HG03159 (cell line): Measurements from ENCODE around the gene TXLNB.
A peak's percentile ranks its signal among the peaks of the same experiment; 100 is the strongest.

Experiments
- ATAC-seq: cut with Tn5 transposase; IDR thresholded peaks from one replicate; pipeline ENCODE4 v1.9.1; 2021; ENCODE audit warnings: mild to moderate bottlenecking, moderate library complexity; ENCODE audit not compliant: unreplicated experiment

Gene TXLNB

DNA sequence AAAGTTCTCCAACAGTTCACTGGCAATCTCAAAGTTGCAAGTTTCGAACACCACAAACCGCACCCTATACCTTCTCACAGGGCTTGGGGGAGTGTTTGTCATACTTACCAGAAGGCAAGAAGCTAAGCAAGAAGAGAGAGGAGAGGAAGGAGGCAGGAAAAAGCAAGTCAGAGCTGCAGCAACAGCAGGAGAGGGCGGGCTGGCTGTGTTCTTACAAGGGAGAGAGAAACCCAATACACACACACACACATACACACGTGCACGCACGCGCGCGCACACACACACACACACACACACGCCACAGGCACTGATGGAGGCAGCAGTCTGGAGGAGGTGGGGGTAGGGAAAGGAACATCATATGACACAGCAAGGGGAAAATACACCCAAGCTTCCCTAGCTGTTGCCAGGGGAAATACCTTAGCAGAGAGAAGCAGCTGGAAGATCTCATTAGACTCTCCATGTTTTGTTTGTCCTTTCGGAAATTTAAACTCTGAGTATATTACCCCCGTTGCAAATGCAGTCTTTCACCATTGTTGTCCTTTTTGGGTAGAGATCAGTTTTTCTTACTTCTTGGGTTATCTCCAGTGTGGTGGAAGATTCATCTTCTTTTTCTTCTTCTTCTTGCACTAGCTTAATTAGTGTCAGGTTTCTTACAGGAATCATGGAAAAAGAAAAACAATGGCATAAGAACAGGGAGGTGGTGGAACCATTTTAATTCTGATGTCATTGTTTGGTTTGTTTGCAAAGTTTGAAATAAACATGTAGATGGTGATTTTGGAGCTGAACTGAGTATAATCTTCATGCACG lies at the start of gene TXLNB:
Gene TXLNB (minus strand): TSS at position 186 of the 807 bp plus-strand sequence. CDS start 3,099 bp downstream, outside the sequence.
- peak; percentile 67 for ATAC-seq

DNA sequence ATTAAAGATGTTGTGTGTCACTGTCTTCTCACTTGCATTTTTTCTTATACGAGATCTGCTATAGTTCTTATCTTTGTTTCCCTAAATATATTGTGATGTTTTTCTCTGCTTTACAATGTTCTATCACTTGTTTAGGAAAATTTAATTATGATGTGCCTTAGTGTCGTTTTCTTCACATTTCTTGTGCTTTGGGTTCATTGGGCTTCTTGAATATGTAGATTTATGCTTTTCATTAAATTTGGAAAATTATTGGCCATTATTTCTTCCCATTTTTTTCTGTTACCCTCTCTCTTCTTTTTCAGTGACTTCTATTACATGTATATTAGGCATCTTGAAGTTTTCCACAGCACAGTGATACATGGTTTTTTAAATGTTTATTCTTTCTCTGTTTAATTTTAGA lies 49.3 kb upstream of the TXLNB start:
- ATAC-seq, result no peak

DNA sequence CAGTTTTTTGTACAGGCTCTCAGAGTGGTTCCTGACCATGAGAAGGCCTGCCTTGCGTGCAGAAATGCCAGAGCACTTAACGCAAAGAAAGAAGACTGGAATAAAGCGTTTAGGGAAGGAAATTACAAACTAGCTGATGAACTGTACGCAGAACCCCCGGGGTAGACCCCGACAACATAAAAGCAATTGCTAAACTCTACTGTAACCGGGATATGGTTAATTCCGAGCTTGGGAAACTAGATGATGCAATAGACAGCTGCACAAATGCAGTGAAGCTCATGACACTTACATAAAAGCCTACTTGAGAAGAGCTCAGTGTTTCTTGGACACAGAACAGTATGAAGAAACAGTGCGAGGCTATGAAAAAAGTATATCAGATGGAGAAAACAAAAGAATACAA lies 47.0 kb upstream of the TXLNB start:
- ATAC-seq, result no peak

DNA sequence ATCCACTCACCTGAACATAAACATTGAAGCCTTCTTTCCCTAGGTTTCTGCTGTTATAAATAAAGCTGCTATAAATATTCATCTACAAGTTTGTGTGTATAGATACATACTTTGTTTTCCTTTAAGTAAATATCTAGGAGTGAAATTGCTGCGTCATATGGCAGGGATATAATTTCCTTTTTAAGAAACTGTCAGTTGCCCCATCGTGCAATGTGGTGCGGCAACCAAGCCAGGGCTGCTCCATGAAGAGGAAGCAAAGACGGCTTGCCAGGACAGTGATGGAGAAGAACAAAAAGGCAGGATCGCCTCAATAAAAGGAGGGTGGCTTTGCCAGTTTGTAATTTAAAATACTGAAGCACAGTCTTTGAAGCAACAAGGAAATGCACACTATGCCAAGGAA lies 46.0 kb upstream of the TXLNB start:
- ATAC-seq, result no peak

DNA sequence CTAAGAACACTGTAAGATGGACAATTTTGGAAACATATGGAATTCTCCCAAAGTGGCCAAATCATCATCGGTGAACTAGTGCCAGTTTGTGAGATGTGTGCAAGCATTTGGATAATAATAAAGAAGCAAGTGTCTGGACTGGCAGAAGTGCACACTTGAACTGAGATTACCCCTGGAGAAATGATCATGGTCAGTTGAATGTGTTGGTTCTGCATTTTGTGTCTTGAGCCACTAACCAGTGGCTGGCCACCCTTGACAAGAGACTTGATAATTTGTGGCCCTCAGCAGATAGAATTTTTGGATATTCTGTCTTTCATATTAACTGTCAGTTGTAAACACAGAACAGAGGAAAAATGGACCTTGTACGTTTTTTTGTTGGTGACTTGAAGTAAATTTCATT lies 45.2 kb upstream of the TXLNB start:
- peak; percentile 30 for ATAC-seq

DNA sequence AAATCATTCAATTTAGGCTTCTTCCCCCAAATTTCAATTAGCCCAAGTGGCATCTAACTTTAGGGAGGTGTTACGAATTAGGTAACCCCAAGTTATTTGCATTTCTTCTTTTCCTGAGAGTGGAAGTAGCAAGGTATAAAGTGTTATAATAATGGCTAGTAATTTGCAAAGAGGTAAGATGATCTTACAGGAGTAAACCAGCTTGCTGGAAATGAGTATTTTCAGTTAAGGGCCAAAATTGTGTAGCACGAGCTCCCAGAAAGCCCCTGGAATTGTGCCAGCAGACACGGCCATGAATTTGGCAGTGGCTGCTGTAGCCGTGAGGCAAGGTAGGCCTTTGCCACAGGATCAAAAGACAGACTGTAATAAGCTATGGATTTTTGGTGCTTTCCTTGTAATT lies 44.7 kb upstream of the TXLNB start:
- peak; percentile 52 for ATAC-seq

DNA sequence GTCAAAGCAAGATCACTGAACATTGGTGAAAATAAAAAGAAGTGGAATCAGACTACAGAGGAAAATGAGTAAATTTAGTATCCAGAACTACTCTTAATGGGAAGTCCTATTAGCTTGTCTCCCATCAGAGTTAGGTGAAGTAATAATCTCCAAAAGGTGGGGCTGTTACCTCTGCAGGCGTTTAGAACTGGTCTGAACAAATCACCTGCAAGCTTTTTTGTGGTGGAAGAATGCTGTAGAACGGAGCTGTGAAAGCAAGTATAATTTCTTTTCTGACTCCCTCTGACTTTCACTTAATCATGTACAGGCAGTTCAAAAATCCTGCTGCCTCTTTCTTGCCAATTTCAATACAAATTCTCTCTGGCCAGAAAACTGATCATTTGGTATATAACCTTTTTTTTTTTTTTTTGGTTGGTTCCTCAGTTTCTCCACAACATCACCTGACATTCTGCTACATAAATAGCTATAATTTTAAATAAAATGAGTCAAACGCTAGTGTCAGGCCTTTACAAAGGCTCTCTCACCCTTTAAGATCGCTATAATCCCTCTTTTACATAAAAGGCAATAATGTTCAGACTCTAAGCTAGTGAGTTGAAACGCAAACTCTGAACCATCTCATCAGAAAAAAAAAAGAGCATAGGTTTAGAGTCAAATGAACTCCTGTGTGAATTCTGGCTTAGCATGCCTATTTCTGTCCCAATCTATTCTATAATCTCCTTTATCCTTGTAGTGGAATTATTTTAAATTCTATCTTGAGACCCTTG lies 43.8 kb upstream of the TXLNB start:
- ATAC-seq, result no peak

DNA sequence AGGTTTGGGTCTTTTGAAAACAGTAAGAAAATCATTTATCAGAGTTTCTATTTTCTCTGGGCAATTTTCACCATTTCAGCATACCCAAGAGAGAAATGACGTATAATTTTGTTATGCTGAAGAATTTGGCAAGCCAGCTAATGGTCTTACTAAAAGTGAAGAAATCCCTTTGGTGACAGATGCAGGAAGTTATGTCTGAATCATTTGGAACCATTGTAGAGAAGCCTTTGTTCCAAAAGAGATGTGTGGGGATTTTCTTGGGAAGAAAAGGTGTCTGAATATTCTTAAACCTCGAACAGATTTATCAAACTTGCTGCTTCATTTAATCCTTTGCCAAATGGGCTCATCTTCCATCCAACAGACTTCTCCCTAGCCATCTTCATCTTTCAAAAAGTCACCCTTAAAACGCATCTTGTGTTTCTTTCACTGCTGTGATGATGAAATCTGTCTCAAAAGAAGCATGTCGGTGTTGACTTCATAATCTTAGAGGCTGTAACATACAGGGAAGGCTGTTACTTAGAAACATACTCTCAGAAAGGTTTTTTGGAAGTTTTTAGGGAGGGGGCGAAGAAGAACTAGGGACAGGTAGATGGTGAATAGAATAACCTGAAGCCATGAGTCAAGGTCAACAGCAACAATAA lies 43.1 kb upstream of the TXLNB start:
- ATAC-seq, result no peak

DNA sequence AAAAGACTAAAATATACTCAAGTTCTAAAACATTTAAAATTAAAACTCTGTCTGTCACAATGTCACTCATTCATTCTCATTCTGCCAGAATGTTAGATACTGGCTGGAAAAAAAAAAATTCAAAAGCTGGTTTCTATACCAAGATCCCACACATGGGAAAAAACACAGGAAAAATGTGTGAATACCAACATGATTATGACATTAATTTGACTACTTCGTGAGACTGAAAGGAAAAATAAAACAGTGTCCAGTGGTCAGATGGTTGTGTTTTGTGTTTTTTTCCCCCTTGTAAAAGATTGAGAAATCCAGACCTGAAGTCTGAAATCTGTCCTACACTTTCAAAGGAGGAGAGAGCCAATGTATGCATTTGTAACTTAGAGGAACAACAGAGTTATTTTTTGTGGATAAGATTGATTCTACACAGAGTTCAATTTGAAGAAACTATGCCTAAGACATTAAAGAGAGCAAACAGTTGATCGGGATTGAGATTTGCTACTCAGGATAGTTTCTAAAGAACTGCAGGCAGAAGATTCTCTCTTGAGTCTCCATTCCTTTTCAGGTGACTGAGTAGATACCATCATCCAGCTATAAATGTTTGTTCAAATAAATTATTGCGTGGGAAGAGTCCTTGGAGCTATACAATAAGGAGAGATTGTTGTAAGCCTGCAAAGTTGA lies 39.2 kb upstream of the TXLNB start:
- no peak for ATAC-seq

DNA sequence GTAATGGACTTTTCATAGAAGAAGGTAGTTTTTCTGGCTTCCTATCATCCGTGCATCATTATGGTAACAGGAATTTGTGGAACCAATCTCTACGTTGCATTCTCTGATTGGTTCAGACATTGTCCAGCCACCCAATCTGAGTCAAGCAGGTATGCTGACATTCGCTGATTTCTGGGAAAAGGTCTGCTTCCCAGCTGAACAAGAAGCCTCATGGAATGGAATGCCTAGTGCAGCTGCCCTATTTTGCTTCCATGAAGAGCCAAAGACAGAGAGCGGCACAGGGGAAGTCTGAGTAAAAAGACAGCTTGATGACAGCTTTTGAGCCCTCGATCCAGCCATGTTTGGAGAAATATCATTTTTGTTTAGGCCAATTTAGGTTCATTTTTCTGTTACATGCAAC lies 38.5 kb upstream of the TXLNB start:
- ATAC-seq, result no peak

DNA sequence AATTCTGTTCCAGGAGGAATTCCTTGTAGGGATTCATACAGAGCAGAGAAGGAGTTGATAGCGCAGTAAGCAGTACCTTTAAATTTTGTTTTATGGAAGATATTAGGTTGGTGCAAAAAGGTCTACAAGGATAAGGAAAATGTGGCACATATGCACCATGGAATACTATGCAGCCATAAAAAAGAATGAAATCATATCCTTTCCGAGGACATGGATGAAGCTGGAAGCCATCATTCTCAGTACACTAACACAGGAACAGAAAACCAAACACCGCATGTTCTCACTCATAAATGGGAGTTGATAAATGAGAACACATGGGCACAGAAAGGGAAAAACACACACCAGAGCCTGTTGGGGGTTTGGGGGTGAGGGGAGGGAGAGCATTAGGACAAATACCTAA lies 37.4 kb upstream of the TXLNB start:
- no peak for ATAC-seq

DNA sequence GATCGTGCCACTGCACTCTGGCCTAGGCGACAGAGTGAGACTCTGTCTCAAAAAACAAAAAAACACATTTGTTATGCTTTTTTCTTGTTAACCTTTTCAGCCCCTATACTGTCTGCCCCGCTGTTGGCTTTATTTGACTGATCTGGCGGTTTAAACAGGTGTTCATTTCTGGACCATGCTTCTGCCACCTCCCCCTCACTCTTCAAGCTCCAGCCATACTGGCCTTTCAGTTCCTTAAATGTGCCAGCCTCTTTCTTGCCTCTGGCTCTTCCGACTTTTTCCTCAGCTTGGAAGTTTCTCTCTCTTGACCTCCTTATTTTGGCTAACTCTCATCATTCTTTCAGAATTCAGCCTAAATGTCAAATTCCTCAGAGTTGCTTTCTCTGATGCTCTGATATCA lies 35.2 kb upstream of the TXLNB start:
- ATAC-seq, result peak; percentile 47

DNA sequence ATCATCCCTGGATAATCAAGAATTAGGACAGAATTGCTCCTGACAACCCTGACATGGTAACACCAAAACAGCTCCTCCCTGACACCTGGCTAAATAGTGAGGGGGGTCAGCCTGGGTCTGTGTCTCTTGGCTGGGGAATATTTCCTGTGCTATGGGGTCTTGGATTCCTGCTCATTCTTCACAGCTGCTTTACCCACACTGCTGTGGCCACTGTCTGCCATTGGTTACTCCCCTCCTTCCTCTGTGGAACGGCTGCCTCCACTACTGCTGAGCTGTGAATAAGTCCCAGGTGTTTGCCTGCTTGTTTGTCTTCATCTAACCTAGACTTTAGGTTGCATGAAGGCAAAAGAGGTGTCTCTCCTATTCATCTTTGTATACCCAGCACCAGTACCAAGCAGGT lies 33.9 kb upstream of the TXLNB start:
- ATAC-seq, result no peak

DNA sequence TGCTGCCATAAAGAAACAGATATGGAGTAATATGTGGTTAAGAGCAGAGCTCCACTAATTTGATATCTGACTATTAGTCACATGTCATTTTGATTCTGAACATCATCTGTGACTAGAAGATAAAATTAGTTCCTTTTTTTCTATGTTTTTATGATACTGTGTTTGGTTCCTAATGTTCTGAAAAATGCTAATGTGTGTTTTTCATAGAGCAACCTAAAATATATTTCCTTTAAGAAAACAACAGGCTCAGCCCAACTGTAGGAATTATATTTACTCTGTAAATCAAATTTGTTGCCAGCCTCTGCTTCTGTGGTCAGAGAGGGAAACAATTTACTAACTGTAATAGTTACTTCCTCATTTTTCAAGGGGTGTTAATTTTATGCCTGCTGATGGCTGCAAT lies 33.3 kb upstream of the TXLNB start:
- ATAC-seq, result peak; percentile 48

DNA sequence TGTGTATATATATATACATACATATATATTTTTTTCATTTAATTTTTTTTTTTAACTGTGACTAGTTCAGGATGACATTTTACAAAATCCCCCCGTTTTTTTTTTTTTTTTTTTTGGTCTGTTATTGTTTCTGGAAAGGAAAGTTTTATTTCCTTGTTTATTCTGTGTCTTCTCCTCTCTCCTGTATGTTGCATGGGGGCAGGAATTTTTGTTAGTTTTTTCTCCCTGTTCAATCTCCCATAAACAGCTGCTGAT lies 32.4 kb upstream of the TXLNB start:
- ATAC-seq, result no peak

DNA sequence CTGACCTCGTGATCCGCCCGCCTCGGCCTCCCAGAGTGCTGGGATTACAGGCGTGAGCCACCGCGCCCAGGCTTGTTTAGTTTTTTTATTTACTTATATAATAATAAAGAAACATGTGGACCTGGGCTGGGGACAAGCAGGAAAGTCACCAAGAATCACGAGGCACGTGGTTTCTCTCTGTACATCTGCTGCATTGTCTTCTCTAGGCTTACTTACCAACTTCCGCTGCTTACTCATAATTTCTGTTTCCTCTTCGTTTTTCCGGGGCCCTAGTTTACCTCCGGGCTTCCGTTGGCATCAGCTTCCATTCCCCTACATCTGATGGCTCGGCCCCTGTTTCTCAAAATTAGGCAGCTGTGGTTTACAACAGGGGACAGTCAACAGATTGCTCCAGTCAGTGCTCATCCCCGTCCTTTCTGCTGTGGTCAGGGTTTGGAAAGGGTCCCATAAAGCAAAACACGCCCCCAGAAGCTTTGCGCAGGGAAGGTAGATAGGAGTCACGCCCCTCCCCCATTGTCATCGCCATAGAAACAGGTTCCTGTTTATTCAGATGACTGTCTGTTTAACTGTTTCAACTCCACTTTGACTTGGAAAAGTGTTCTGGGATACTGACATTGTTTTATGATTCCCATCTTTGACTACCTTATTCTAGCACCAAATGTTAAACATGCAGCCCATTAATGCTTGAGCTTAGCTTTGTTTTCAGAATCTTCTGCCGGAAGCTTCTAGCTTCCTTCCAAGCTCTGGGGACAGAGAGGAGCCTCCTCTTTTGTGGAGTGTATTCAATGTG lies 31.9 kb upstream of the TXLNB start:
- peak; percentile 48 for ATAC-seq

DNA sequence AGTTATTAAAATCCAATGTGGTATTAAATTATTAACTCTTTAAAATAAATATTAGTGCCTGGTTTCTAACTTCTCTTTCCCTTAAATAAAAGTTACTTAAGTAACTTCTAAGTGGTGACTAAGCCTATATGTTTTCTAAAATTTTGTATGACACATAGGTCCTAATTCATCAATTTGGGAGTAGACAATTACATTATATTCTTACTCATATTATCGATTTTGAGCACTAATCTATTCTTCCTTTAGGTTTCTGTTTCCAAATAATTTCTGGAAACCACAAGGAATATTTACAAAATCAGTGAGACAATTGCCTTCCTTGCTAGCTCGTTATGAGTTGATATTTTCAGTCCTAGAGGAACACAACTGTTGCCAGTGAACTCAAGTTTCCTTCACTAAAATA lies 28.3 kb upstream of the TXLNB start:
- no peak for ATAC-seq

DNA sequence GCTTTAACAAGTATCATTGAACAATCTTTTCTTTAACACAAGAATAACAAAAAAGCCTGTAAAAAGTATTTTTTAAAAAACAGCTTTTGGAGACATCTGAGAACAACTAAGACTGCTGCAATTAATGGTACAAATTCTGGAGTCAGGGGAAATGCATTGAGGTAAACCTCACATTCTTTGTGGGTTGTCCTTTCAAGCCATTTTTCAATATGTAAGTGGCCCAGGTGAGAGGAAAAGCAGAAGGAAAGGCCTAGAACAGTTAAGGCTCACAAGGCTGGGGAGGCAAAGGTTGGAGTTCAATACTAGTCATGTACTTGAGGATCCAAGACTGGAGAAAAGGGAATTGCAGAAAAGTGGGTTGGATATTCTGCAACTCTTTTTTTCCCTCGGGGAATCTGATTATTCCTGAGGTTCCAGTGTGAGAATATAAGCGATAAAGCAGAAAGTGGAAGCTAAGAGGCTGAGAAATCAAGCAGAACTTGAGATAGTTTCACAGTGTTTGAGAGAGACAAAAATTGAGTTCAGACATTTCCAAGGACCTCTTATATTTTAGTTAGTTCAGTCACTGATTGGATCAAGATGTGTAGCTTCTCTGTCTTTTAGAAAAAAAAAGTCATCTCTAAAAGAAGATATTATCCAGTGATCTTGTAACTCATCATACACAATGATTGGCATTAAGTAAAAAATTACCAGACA lies 25.0 kb upstream of the TXLNB start:
- ATAC-seq, result no peak

DNA sequence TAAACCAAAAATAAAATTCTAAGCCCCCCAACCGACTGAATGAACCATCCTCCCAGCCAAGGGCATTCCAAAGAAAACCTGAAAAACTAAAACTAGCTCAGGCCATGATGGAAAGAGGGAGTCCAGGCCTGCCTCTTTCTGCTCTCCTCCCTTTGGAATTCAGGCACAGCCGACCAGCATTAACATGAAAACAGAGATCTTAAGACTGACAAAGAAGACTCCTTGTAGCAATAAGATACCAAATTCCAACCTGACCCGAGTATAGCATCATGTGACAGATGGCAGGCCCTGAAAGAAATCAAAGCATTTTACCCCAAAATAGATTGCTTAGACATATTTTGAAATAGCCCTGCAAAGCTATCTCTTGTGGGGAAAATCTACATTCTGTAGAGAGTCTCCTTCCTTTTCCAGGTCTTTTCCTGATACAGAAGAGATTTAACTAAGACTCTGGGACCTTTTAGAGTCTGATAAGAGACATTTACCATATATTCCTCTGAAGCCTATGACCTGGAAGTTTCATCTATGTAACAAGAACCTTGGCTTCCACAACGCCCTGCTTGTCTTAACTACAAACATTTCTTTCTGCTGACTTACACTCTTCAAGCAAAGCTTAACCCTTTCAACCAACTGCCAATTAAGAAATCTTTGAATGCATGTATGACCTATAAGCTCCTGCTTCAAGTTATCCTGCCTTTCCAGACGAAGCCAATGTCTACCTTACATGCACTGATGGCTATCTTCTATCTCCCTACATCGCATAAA lies 22.2 kb upstream of the TXLNB start:
- ATAC-seq, result no peak
